Keratinocyte (primary cell): ENCODE measurements around the gene A3GALT2.

Experiments used
- EZH2 ChIP-seq: IDR thresholded peaks from one replicate; pipeline ENCODE4 v1.6.1; 2012; ENCODE audit warnings: inconsistent platforms, mild to moderate bottlenecking, low read length, moderate library complexity
- TF ChIP-seq, protein P1 (sequence below), 3 experiments: IDR thresholded peaks in 1 of 3; conservative IDR thresholded peaks in 1 of 3; optimal IDR thresholded peaks in 1 of 3; 2 replicates in 2 of 3; 3 replicates in 1 of 3; pipeline versions ENCODE3 to v1.5.1; 2011; ENCODE audit warnings: low read length in 3 of 3, mild to moderate bottlenecking in 3 of 3, moderate library complexity in 2 of 3, control low read depth in 1 of 3, inconsistent platforms in 1 of 3; ENCODE audit not compliant: insufficient read depth in 2 of 3; ENCODE audit errors: extremely low read depth in 1 of 3

DNA sequence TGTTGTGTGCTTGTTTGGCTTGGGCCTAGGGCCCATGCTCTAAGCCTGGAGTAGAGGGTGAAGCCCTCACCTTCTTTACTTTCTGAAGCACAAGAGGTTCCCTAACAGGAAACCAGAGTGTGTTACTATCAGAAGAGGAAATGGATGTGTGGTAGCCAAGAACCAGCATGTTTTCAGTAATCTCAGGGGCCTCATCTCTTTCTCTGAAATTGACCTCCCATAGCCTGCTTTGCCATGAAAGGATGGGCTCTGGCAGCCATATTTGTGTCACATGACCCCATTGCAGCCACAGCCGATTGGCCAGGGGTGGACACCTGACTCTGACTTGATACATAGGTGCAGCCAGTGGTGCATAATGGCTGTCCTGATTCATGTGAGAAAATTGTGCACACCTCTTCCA lies 18.6 kb downstream of the A3GALT2 start:
- TF ChIP-seq, protein P1, sequence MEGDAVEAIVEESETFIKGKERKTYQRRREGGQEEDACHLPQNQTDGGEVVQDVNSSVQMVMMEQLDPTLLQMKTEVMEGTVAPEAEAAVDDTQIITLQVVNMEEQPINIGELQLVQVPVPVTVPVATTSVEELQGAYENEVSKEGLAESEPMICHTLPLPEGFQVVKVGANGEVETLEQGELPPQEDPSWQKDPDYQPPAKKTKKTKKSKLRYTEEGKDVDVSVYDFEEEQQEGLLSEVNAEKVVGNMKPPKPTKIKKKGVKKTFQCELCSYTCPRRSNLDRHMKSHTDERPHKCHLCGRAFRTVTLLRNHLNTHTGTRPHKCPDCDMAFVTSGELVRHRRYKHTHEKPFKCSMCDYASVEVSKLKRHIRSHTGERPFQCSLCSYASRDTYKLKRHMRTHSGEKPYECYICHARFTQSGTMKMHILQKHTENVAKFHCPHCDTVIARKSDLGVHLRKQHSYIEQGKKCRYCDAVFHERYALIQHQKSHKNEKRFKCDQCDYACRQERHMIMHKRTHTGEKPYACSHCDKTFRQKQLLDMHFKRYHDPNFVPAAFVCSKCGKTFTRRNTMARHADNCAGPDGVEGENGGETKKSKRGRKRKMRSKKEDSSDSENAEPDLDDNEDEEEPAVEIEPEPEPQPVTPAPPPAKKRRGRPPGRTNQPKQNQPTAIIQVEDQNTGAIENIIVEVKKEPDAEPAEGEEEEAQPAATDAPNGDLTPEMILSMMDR (optimal IDR thresholded peaks at IDR 0.05 in 1 of 3, IDR thresholded peaks at IDR 0.05 in 1 of 3, conservative IDR thresholded peaks at IDR 0.05 in 1 of 3; ENCODE audit: extremely low read depth in 1 of 3, insufficient read depth in 2 of 3, low read length in 3 of 3): no peak
- TF ChIP-seq EZH2: no peak
